Mesenchymal stem cell (in vitro differentiated cells and primary cell): ENCODE measurements around the gene HYLS1.

ENCODE experiments used
- DNase-seq: peaks from one replicate; pipeline ENCODE4 v3.0.0-alpha.2; 2013
- H2AFZ ChIP-seq: one replicate; pipeline ENCODE4 v1.6.1; 2013; ENCODE audit warnings: low read depth, mild to moderate bottlenecking, control low read depth, inconsistent platforms, low read length, moderate library complexity
- H2AK5ac ChIP-seq: 2 replicates; pipeline ENCODE4 v1.6.1; 2013; ENCODE audit warnings: low read length, moderate library complexity, mild to moderate bottlenecking, inconsistent platforms; ENCODE audit not compliant: severe bottlenecking
- H2BK120ac ChIP-seq: one replicate; pipeline ENCODE4 v1.6.1; 2013; ENCODE audit warnings: low read depth, mild to moderate bottlenecking, inconsistent platforms, low read length, moderate library complexity
- H2BK12ac ChIP-seq, 2 experiments: one replicate each; pipeline ENCODE4 v1.6.1; 2013; ENCODE audit warnings: inconsistent platforms in 2 of 2, low read length in 2 of 2, mild to moderate bottlenecking in 2 of 2, moderate library complexity in 2 of 2, control low read depth in 1 of 2
- H2BK15ac ChIP-seq: one replicate; pipeline ENCODE4 v1.6.1; 2013; ENCODE audit warnings: mild to moderate bottlenecking, low read depth, inconsistent platforms; ENCODE audit not compliant: poor library complexity, severe bottlenecking
- H2BK5ac ChIP-seq: 2 replicates; pipeline ENCODE4 v1.6.1; 2013; ENCODE audit warnings: low read depth, mild to moderate bottlenecking, low read length, control low read depth, inconsistent platforms; ENCODE audit not compliant: poor library complexity, severe bottlenecking
- H3K14ac ChIP-seq, 2 experiments: one replicate each; pipeline ENCODE4 v1.6.1; 2013; ENCODE audit warnings: inconsistent platforms in 2 of 2, low read length in 2 of 2, control low read depth in 1 of 2, mild to moderate bottlenecking in 1 of 2, moderate library complexity in 1 of 2
- H3K18ac ChIP-seq, 2 experiments: one replicate each; pipeline ENCODE4 v1.6.1; 2013; ENCODE audit warnings: inconsistent platforms in 2 of 2, low read length in 2 of 2, control low read depth in 1 of 2, low read depth in 1 of 2, mild to moderate bottlenecking in 1 of 2
- H3K23ac ChIP-seq, 2 experiments: one replicate each; pipeline ENCODE4 v1.6.1; 2013; ENCODE audit warnings: inconsistent platforms in 2 of 2, low read length in 2 of 2, mild to moderate bottlenecking in 2 of 2, moderate library complexity in 2 of 2, control low read depth in 1 of 2
- H3K27ac ChIP-seq: 2 replicates; pipeline ENCODE4 v1.5.1; 2013; ENCODE audit warnings: mild to moderate bottlenecking, moderate library complexity, low read length, control low read depth, inconsistent platforms; ENCODE audit not compliant: poor library complexity, severe bottlenecking
- H3K27me3 ChIP-seq, 2 experiments: 2 replicates each; pipeline versions ENCODE4 v1.6.1 to v1.7.0; 2013; ENCODE audit warnings: low read length in 2 of 2, mild to moderate bottlenecking in 2 of 2, moderate library complexity in 2 of 2, control low read depth in 1 of 2, inconsistent platforms in 1 of 2; ENCODE audit not compliant: control insufficient read depth in 1 of 2, insufficient read depth in 1 of 2
- H3K36me3 ChIP-seq, 2 experiments: 2 replicates each; pipeline versions ENCODE4 v1.6.1 to v1.7.0; 2013; ENCODE audit warnings: low read length in 2 of 2, control low read depth in 1 of 2, inconsistent platforms in 1 of 2, low read depth in 1 of 2, mild to moderate bottlenecking in 1 of 2; ENCODE audit not compliant: insufficient read depth in 2 of 2, control insufficient read depth in 1 of 2
- H3K4ac ChIP-seq, 2 experiments: one replicate each; pipeline ENCODE4 v1.6.1; 2013; ENCODE audit warnings: inconsistent platforms in 2 of 2, low read length in 2 of 2, mild to moderate bottlenecking in 2 of 2, moderate library complexity in 2 of 2, control low read depth in 1 of 2, low read depth in 1 of 2
- H3K4me1 ChIP-seq: 2 replicates; pipeline ENCODE4 v1.6.1; 2013; ENCODE audit warnings: low read depth, low read length, control low read depth; ENCODE audit not compliant: control insufficient read depth, insufficient read depth
- H3K4me2 ChIP-seq: 2 replicates; pipeline ENCODE4 v1.6.1; 2013; ENCODE audit warnings: low read length, mild to moderate bottlenecking, inconsistent platforms; ENCODE audit not compliant: poor library complexity, severe bottlenecking
- H3K4me3 ChIP-seq, 2 experiments: 2 replicates each; pipeline versions ENCODE4 v1.5.1 to v1.7.0; 2013; ENCODE audit warnings: low read length in 2 of 2, mild to moderate bottlenecking in 2 of 2, control low read depth in 1 of 2, low read depth in 1 of 2; ENCODE audit not compliant: insufficient read depth in 1 of 2
- H3K79me1 ChIP-seq: replicated peaks from 2 replicates; pipeline ENCODE4 v1.6.1; 2013; ENCODE audit warnings: mild to moderate bottlenecking, control low read depth, low read length, inconsistent platforms; ENCODE audit not compliant: poor library complexity, severe bottlenecking
- H3K9ac ChIP-seq: 2 replicates; pipeline ENCODE4 v1.7.0; 2013; ENCODE audit warnings: mild to moderate bottlenecking, low read length, moderate library complexity
- H3K9me3 ChIP-seq: 2 replicates; pipeline ENCODE4 v1.7.0; 2013; ENCODE audit warnings: mild to moderate bottlenecking, low read length; ENCODE audit not compliant: control insufficient read depth
- H4K8ac ChIP-seq: one replicate; pipeline ENCODE4 v1.6.1; 2013; ENCODE audit warnings: inconsistent platforms, mild to moderate bottlenecking, low read length, moderate library complexity
- H4K91ac ChIP-seq: one replicate; pipeline ENCODE4 v1.6.1; 2013; ENCODE audit warnings: mild to moderate bottlenecking, low read length, inconsistent platforms
- WGBS: methylation state at CpG from one replicate; pipeline ENCODE4 v1.1.7; 2013; ENCODE audit warnings: mixed read lengths; 5-methylcytosine and 5-hydroxymethylcytosine counted together

The HYLS1 gene

GRCh38 chr11:125946712-125947418 lies 59.4 kb downstream of the HYLS1 start:
- H2BK120ac ChIP-seq = no peak overlapping the region
- no peak overlapping the region for H3K4ac ChIP-seq
- H2BK5ac ChIP-seq = no peak overlapping the region
- no peak overlapping the region for H3K9ac ChIP-seq
- H3K23ac ChIP-seq = no peak overlapping the region
- no peak overlapping the region for H3K27ac ChIP-seq
- 96% methylated on average over 14 of the region's 14 CpGs for WGBS
- H3K4me3 ChIP-seq = no peak overlapping the region
- no peak overlapping the region for H2BK12ac ChIP-seq
- peaks cover 0 to 24% of the 10 kb centered on the region in 2 experiments for H3K27me3 ChIP-seq
- peaks cover 9% of the 10 kb centered on the region for H3K4me1 ChIP-seq
- H3K9me3 ChIP-seq = no peaks in the 10 kb centered on the region
- H3K18ac ChIP-seq = no peak overlapping the region
- H3K36me3 ChIP-seq = no peaks in the 10 kb centered on the region
- H4K91ac ChIP-seq = no peak overlapping the region
- no peaks in the 10 kb centered on the region for H3K79me1 ChIP-seq
- H3K14ac ChIP-seq = no peak overlapping the region
- no peak overlapping the region for H2AK5ac ChIP-seq
- no peak overlapping the region for H2BK15ac ChIP-seq
- H4K8ac ChIP-seq = no peak overlapping the region
- no peak for DNase-seq
- no peak overlapping the region for H2AFZ ChIP-seq
- H3K4me2 ChIP-seq = no peak overlapping the region

GRCh38 chr11:125947419-125948277 lies 60.2 kb downstream of the HYLS1 start:
- WGBS = 93% methylated on average over 24 of the region's 24 CpGs
- Histone ChIP-seq H3K23ac (no peak overlapping the region), H2BK12ac (no peak overlapping the region), H2BK15ac (no peak overlapping the region), H3K4me3 (no peak overlapping the region), H3K4me1 (peaks cover 8% of the 10 kb centered on the region), H3K36me3 (no peaks in the 10 kb centered on the region), H3K9me3 (no peaks in the 10 kb centered on the region), H2AFZ (no peak overlapping the region), H3K27ac (no peak overlapping the region), H4K91ac (no peak overlapping the region), H3K27me3 (peaks cover 0 to 24% of the 10 kb centered on the region in 2 experiments), H3K18ac (no peak overlapping the region), H2AK5ac (no peak overlapping the region), H3K14ac (no peak overlapping the region), H3K4me2 (no peak overlapping the region), H2BK5ac (no peak overlapping the region), H3K79me1 (no peaks in the 10 kb centered on the region), H3K4ac (no peak overlapping the region), H2BK120ac (no peak overlapping the region), H4K8ac (no peak overlapping the region), H3K9ac (no peak overlapping the region)
- no peak for DNase-seq

GRCh38 chr11:125948278-125949051 lies 61.0 kb downstream of the HYLS1 start:
- Histone ChIP-seq H4K8ac (no peak overlapping the region), H3K18ac (no peak overlapping the region), H4K91ac (no peak overlapping the region), H3K9ac (no peak overlapping the region), H3K14ac (no peak overlapping the region), H3K4ac (no peak overlapping the region), H2AFZ (no peak overlapping the region), H2BK120ac (no peak overlapping the region), H3K27ac (no peak overlapping the region), H3K79me1 (no peaks in the 10 kb centered on the region), H2BK5ac (no peak overlapping the region), H2BK12ac (no peak overlapping the region), H3K23ac (no peak overlapping the region), H3K36me3 (peaks cover 0 to under 1% of the 10 kb centered on the region in 2 experiments), H3K9me3 (no peaks in the 10 kb centered on the region), H3K4me3 (no peak overlapping the region), H3K4me1 (peaks cover 9% of the 10 kb centered on the region), H3K4me2 (no peak overlapping the region), H3K27me3 (peaks cover 0 to 19% of the 10 kb centered on the region in 2 experiments), H2AK5ac (no peak overlapping the region), H2BK15ac (no peak overlapping the region)
- 84% methylated on average over 23 of the region's 23 CpGs for WGBS
- DNase-seq = no peak
